Natural killer cell (primary cell): ENCODE results near the gene UGP2. TPM values are rescaled to one million over a fixed set of nuclear protein-coding genes. Genes with fewer than 3 reads are reported as not detected.
"Not testable (repeated sequence)": the region's sequence is repeated elsewhere in the genome, so short reads cannot be mapped to it uniquely, and the experiment has no call there.

Source experiments
- ATAC-seq, 3 donors: fragments of 150-1000 bp in 2 of 3; fragments of 200-7000 bp in 1 of 3; cut with Tn5 transposase; 1 replicate in 1 of 3; 2 replicates in 2 of 3; pipeline ENCODE4 v1.10.0; 2021; ENCODE audit warnings: mild to moderate bottlenecking in 2 of 3, moderate library complexity in 2 of 3
- DNase-seq, 2 donors: peaks; one replicate each; pipeline versions ENCODE4 v3.0.0 to v3.0.0-alpha.2; 2013 to 2021; ENCODE audit warnings: mixed read lengths in 1 of 2
- H3K27ac ChIP-seq: one replicate; pipeline ENCODE4 v1.5.1; 2013; ENCODE audit warnings: mild to moderate bottlenecking, low read length
- H3K27me3 ChIP-seq: one replicate; pipeline ENCODE4 v1.6.1; 2013; ENCODE audit warnings: low read length; ENCODE audit not compliant: control insufficient read depth, insufficient read depth
- H3K36me3 ChIP-seq: one replicate; pipeline ENCODE4 v1.6.1; 2013; ENCODE audit warnings: low read length; ENCODE audit not compliant: control insufficient read depth, insufficient read depth
- H3K4me1 ChIP-seq: one replicate; pipeline ENCODE4 v1.6.1; 2013; ENCODE audit warnings: low read length; ENCODE audit not compliant: control insufficient read depth, insufficient read depth
- H3K4me3 ChIP-seq: one replicate; pipeline ENCODE4 v1.5.1; 2013; ENCODE audit warnings: low read length
- H3K9me3 ChIP-seq: one replicate; pipeline ENCODE4 v1.6.1; 2013; ENCODE audit warnings: low read length; ENCODE audit not compliant: control insufficient read depth, insufficient read depth
- H3K27ac Mint-ChIP-seq, 2 donors: one replicate each; pipeline ENCODE4 v1.8.0; 2022; ENCODE audit warnings: mild to moderate bottlenecking in 2 of 2, mixed read lengths in 2 of 2, moderate library complexity in 1 of 2
- H3K27me3 Mint-ChIP-seq, 2 donors: one replicate each; pipeline ENCODE4 v1.8.0; 2022; ENCODE audit warnings: low read depth in 2 of 2, mixed read lengths in 2 of 2
- H3K36me3 Mint-ChIP-seq: one replicate; pipeline ENCODE4 v1.8.0; 2022; ENCODE audit warnings: mixed read lengths
- H3K4me1 Mint-ChIP-seq, 2 donors: one replicate each; pipeline ENCODE4 v1.8.0; 2022; ENCODE audit warnings: mixed read lengths in 2 of 2
- H3K4me3 Mint-ChIP-seq: one replicate; pipeline ENCODE4 v1.8.0; 2022; ENCODE audit warnings: mild to moderate bottlenecking, moderate library complexity, mixed read lengths
- H3K9me3 Mint-ChIP-seq, 2 donors: one replicate each; pipeline ENCODE4 v1.8.0; 2022; ENCODE audit warnings: mixed read lengths in 2 of 2
- CTCF ChIP-seq: fragments of 200-600 bp; IDR thresholded peaks from one replicate; pipeline ENCODE4 v1.8.0; 2022; ENCODE audit warnings: antibody characterized with exemption
- WGBS: methylation state at CpG from one replicate; pipeline ENCODE4 v1.1.7; 2013; ENCODE audit warnings: missing lambda C conversion rate; ENCODE audit not compliant: insufficient coverage; 5-methylcytosine and 5-hydroxymethylcytosine counted together
- intact Hi-C: fragments of 100-400 bp; cut with micrococcal nuclease; formaldehyde crosslinking; loops from one replicate; pipeline ENCODE4 v1.14.2; 2022
- total RNA-seq, 4 donors: library from RNA; stranded (reverse); fragments of 120-200 nt in 1 of 4; gene quantifications; one replicate each; pipeline versions ENCODE4 v1.2.3 to v1.2.4, GENCODE V29; 2013 to 2022

The UGP2 gene
- total RNA-seq, 3 donors from 2014 or later (not counting 1 experiment from before 2014, with no cell fraction given) = 100 to 117 (median 101) TPM

- Mint-ChIP-seq H3K9me3 (no peaks in the 10 kb centered on the region), H3K4me3 (no peak overlapping the region), H3K27ac (peak overlapping the region; percentile 39), H3K36me3 (no peaks in the 10 kb centered on the region), H3K4me1 (peaks cover 80% of the 10 kb centered on the region in 2 donors), H3K27me3 (no peaks in the 10 kb centered on the region)
- intact Hi-C loops = loop anchor here (10.0 kb wide), 1 partner anchor 478 kb away; no protein-coding TSS in a partner anchor
- no peak for TF ChIP-seq CTCF
- Histone ChIP-seq H3K9me3 (no peaks in the 10 kb centered on the region), H3K4me1 (peaks cover 6% of the 10 kb centered on the region), H3K27me3 (no peaks in the 10 kb centered on the region), H3K27ac (no peak overlapping the region), H3K36me3 (no peaks in the 10 kb centered on the region), H3K4me3 (no peak overlapping the region)
- DNase-seq (no peak), ATAC-seq (no peak)
- WGBS = 71% methylated on average over 1 of the region's 1 CpG
Observed at GRCh38 chr2:63846487-63846886, 4.8 kb downstream of the UGP2 start.

GRCh38 chr2:63847571-63847970 is 5.9 kb downstream of the UGP2 start:
- 97% methylated on average over 3 of the region's 4 CpGs for WGBS
- DNase-seq, H3K9me3 ChIP-seq, H3K27ac ChIP-seq, H3K27me3 ChIP-seq, H3K36me3 ChIP-seq, H3K4me3 Mint-ChIP-seq, H3K9me3 Mint-ChIP-seq, H3K36me3 Mint-ChIP-seq, ATAC-seq, H3K4me3 ChIP-seq, H3K27me3 Mint-ChIP-seq, H3K4me1 ChIP-seq: not testable (repeated sequence)
- intact Hi-C loops = loop anchor here (10.0 kb wide), 1 partner anchor 477 kb away; no protein-coding TSS in a partner anchor
- H3K27ac Mint-ChIP-seq = peak overlapping the region; percentile 35 to 39
- peaks cover 79 to 81% of the 10 kb centered on the region in 2 donors for H3K4me1 Mint-ChIP-seq

- WGBS = 84% methylated on average over 7 of the region's 7 CpGs
- no peak for TF ChIP-seq CTCF
- Histone ChIP-seq H3K4me1 (no peaks in the 10 kb centered on the region), H3K9me3 (no peaks in the 10 kb centered on the region), H3K27ac (no peak overlapping the region), H3K36me3 (no peaks in the 10 kb centered on the region), H3K27me3 (no peaks in the 10 kb centered on the region), H3K4me3 (no peak overlapping the region)
- Mint-ChIP-seq H3K4me3 (no peak overlapping the region), H3K27me3 (no peaks in the 10 kb centered on the region), H3K9me3 (no peaks in the 10 kb centered on the region), H3K36me3 (no peaks in the 10 kb centered on the region), H3K27ac (peak overlapping the region; percentile 25 to 34), H3K4me1 (peaks cover 79 to 85% of the 10 kb centered on the region in 2 donors)
- DNase-seq (no peak), ATAC-seq (peak in 1 of 3 donors; percentile 38)
- intact Hi-C loops = loop anchor here (10.0 kb wide), 1 partner anchor 475 kb away; no protein-coding TSS in a partner anchor
Observed at GRCh38 chr2:63849381-63850203, 7.9 kb downstream of the UGP2 start.

GRCh38 chr2:63850204-63850571 is 8.5 kb downstream of the UGP2 start:
- Histone ChIP-seq H3K36me3 (no peaks in the 10 kb centered on the region), H3K27me3 (no peaks in the 10 kb centered on the region), H3K9me3 (no peaks in the 10 kb centered on the region), H3K27ac (no peak overlapping the region), H3K4me3 (no peak overlapping the region), H3K4me1 (no peaks in the 10 kb centered on the region)
- no peak for TF ChIP-seq CTCF
- H3K36me3 Mint-ChIP-seq = no peaks in the 10 kb centered on the region
- intact Hi-C loops = no loop called here
- no peak overlapping the region for H3K27ac Mint-ChIP-seq
- H3K27me3 Mint-ChIP-seq = no peaks in the 10 kb centered on the region
- peaks cover 78 to 82% of the 10 kb centered on the region in 2 donors for H3K4me1 Mint-ChIP-seq
- 90% methylated on average over 1 of the region's 1 CpG for WGBS
- ATAC-seq = no peak
- no peak for DNase-seq
- no peak overlapping the region for H3K4me3 Mint-ChIP-seq
- H3K9me3 Mint-ChIP-seq = no peaks in the 10 kb centered on the region
